Thoracic aorta (tissue), 2 donors: ENCODE data around the gene ROPN1. TPM values are rescaled to one million over a fixed set of nuclear protein-coding genes. Genes with fewer than 3 reads are reported as not detected.
A peak's percentile ranks its signal among the peaks of the same experiment; 100 is the strongest.
"Not testable (repeated sequence)": the region's sequence is repeated elsewhere in the genome, so short reads cannot be mapped to it uniquely, and the experiment has no call there.

Experiments
- ATAC-seq: fragments of 150-250 bp; one replicate; pipeline ENCODE4 v1.8.0; 2017; ENCODE audit warnings: low read depth; ENCODE audit not compliant: insufficient number of reproducible peaks, low FRiP score
- DNase-seq: peaks from one replicate; pipeline ENCODE4 v3.0.0-alpha.2; 2020; ENCODE audit warnings: low spot score
- H3K27ac ChIP-seq, 2 donors: fragments of 200-600 bp; sonication (generic); 1 replicate in 1 of 2; 2 replicates in 1 of 2; pipeline ENCODE4 v1.5.1; 2016; ENCODE audit warnings: mild to moderate bottlenecking in 2 of 2, moderate library complexity in 2 of 2
- H3K27me3 ChIP-seq: fragments of 200-600 bp; sonication (generic); replicated peaks from 2 replicates; pipeline ENCODE4 v1.6.0; 2016; ENCODE audit warnings: mild to moderate bottlenecking; ENCODE audit not compliant: insufficient read depth
- H3K36me3 ChIP-seq: fragments of 200-600 bp; sonication (generic); one replicate; pipeline ENCODE4 v1.5.1; 2016
- H3K4me1 ChIP-seq, 2 donors: fragments of 200-600 bp; sonication (generic); 1 replicate in 1 of 2; 2 replicates in 1 of 2; pipeline versions ENCODE4 v1.5.1 to v1.6.0; 2016; ENCODE audit warnings: low read depth in 2 of 2, mild to moderate bottlenecking in 1 of 2; ENCODE audit not compliant: control insufficient read depth in 1 of 2
- H3K4me3 ChIP-seq: fragments of 200-600 bp; sonication (generic); 2 replicates; pipeline ENCODE4 v1.5.1; 2016; ENCODE audit warnings: mild to moderate bottlenecking
- H3K9me3 ChIP-seq: fragments of 200-600 bp; sonication (generic); 2 replicates; pipeline ENCODE4 v1.5.1; 2016
- total RNA-seq, 2 donors: library from RNA; depleted of rRNA; stranded (reverse); fragments of >200 nt; gene quantifications; one replicate each; pipeline versions ENCODE4 v1.1.0 to v1.2.3, GENCODE V29; 2016
- TF ChIP-seq, protein P1 (sequence below): fragments of 200-600 bp; sonication (generic); IDR thresholded peaks from one replicate; pipeline ENCODE4 v1.5.1; 2019; ENCODE audit warnings: antibody characterized with exemption

Gene ROPN1
- total RNA-seq, 2 donors from 2014 or later, result not detected

DNA sequence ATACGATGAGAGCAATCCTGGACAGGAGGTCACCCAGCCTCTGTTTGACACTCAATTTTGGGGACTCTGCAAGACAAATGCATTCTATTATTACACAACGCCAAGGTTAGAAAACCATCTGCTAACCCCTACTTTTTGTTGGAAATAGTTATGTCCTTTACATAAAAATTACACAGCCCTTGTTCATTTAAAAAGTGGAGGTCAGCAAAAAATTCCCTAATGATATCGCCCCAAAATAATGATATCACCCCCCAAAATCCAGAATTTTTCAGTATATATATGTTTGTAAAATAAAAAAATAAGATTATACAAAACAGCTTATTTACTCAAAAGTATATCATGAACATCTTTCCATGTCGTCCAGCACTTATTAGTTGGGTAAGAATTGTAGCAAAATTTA is 11.4 kb downstream of the ROPN1 start:
- no peak for DNase-seq
- ATAC-seq, result no peak
- Histone ChIP-seq H3K27ac (no peak overlapping the region), H3K27me3 (no peaks in the 10 kb centered on the region), H3K9me3 (no peaks in the 10 kb centered on the region), H3K4me3 (peak overlapping the region; percentile 70), H3K4me1 (no peaks in the 10 kb centered on the region), H3K36me3 (no peaks in the 10 kb centered on the region)
- TF ChIP-seq, protein P1, sequence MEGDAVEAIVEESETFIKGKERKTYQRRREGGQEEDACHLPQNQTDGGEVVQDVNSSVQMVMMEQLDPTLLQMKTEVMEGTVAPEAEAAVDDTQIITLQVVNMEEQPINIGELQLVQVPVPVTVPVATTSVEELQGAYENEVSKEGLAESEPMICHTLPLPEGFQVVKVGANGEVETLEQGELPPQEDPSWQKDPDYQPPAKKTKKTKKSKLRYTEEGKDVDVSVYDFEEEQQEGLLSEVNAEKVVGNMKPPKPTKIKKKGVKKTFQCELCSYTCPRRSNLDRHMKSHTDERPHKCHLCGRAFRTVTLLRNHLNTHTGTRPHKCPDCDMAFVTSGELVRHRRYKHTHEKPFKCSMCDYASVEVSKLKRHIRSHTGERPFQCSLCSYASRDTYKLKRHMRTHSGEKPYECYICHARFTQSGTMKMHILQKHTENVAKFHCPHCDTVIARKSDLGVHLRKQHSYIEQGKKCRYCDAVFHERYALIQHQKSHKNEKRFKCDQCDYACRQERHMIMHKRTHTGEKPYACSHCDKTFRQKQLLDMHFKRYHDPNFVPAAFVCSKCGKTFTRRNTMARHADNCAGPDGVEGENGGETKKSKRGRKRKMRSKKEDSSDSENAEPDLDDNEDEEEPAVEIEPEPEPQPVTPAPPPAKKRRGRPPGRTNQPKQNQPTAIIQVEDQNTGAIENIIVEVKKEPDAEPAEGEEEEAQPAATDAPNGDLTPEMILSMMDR, result no peak

DNA sequence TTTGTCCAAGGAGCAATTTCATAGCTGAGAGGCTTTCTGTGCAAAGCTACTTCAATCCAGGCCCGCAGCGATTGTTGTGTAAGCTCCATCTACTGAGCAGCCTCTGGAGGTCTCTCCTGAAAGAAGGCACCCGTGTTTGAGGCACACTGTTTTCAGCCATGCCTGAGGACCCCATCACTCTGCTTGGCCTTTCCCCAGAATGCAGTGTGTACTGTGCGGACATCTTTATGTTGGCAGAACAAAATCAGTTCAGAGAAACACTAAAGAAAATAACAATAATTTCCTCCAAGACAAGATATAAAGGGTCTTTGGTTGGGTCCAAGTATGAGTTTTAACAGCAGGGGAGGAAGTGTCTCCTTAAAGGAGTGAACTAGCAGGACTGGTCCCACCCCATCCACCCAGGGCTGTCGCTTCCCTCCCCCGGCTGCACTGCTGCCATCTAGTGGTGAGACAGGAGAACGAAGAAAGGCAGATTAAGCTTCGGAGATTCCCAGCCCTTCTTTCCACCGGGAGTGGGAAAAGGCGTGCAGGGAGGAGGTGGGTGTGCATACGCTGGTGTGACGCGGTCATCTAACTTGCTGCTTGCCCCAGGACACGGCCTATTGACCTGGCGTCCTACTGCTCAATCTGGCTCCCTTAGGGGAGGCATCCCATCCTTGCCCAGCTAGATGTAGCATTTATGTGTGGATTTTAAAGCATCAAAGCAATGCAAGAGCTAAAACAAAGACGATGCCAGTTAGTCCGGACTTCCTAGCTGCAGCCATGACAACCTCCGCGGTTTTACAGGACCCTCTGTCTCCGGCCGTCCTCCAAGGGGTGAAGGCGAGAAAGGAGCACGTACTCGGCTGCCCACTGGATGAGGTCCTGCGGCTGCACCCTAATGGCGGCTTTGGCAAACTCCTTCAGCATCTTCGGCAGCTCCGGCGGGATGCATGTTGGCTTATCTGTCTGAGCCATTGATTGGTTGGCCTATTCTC is 12.1 kb downstream of the ROPN1 start:
- not testable (repeated sequence) for DNase-seq, H3K27me3 ChIP-seq, H3K4me1 ChIP-seq, H3K9me3 ChIP-seq, H3K36me3 ChIP-seq
- H3K4me3 ChIP-seq, result peak overlapping the region; percentile 70
- peak; percentile 76 for ATAC-seq
- H3K27ac ChIP-seq, result peak overlapping the region in 1 of 2 donors; percentile 18
- TF ChIP-seq, protein P1, result peak; percentile 77

DNA sequence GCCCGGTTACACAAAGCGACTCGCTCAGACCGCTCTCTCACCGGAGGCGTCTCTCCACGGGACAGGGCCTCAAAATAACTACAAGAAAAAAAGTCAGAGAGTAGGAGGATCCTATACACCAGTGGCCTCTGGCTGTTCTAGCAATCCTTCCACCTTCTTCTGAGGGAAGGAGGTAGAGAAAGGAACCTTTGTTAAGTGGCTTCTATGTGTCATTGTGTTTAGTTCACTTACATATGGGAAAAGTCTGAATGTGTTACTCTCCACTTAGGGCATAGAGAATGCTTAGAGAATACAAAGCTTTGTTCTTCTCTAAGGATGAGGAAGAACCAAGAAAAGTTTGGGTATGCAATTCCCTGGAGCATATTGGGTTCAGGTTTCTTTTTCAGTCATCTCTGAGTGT is 15.0 kb downstream of the ROPN1 start:
- H3K4me3 ChIP-seq, H3K36me3 ChIP-seq, H3K4me1 ChIP-seq, H3K27me3 ChIP-seq, DNase-seq, ATAC-seq, H3K9me3 ChIP-seq, H3K27ac ChIP-seq: not testable (repeated sequence)

DNA sequence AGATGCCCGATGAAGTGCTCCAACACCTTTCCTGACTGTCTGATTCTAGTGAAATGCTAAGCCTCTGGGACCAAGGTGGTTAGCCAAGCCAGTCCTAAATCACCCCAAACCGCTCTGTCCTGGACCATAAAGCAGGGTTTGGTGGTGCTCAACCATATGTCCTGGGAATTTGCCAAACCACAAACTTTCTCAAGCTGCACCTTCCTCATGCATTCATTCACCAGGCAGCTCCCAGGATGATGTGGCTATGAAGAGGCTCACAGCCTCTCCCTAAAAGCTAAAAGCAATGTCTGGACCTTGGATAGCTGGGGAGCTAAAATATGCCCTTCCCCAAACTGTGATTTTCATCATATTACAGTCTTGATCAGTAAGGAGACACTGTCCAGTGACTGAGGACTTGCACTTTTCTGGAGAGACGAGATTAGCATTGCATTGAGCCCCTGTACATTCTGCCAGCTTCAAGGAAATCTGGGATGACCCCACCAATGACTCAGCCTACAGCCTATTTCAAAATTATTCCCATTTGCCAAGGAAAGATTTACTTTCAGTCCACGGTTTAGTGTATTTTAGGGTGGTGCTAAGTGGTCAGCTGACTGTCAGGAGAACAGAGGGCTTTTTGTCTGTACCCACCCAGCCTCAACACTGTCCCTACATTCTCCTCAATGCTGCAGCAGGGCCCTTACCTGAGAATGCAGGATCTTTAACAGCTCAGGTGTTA is 15.6 kb downstream of the ROPN1 start:
- H3K4me3 ChIP-seq, ATAC-seq, H3K4me1 ChIP-seq, H3K27ac ChIP-seq, H3K27me3 ChIP-seq, H3K9me3 ChIP-seq, DNase-seq, H3K36me3 ChIP-seq: not testable (repeated sequence)

DNA sequence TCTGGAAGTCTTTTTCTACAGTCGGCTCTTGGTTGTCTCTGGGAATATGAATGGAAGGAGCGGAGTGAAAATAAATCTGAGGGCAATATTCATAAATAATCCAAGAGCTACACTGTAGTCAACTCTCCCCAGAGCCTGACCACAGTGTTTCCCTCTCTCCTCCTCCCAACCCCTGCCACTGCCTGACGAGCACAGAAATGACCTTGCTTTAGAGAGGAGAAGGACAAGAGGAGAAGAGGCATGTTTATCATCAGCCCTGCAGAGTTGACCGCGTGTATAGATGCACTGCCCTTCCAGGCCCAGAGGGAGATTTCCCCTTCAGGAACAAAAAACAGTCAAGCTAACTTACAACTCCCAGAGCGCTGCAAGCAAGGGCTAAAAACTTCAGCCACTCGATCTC is 16.9 kb downstream of the ROPN1 start:
- H3K4me1 ChIP-seq, H3K27me3 ChIP-seq, DNase-seq, ATAC-seq, H3K9me3 ChIP-seq, H3K27ac ChIP-seq, H3K36me3 ChIP-seq, H3K4me3 ChIP-seq: not testable (repeated sequence)

DNA sequence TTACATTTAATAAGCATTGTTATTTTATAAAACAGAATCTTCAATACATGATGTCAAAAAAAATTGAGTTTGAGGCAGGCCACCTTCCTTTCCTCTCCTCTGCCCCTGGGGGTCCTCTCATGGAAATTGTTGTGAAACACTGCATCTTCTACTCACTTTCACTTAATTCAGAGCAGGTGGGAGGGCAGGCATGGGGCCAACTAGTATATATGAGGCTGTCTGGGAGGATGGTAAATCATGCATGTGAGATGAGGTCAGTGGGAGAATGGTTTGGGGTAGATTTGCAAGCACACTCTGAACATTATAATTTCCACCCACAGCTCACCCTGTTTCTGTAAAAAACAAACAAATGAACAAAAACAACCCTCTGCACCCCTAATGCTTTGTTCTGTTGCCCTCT is 20.5 kb downstream of the ROPN1 start:
- no peaks in the 10 kb centered on the region for H3K9me3 ChIP-seq
- DNase-seq (no peak), ATAC-seq (no peak)
- no peaks in the 10 kb centered on the region for H3K27me3 ChIP-seq
- H3K27ac ChIP-seq, result no peak overlapping the region
- no peaks in the 10 kb centered on the region for H3K4me1 ChIP-seq
- H3K36me3 ChIP-seq, result no peaks in the 10 kb centered on the region
- TF ChIP-seq, protein P1, result no peak
- no peak overlapping the region for H3K4me3 ChIP-seq

DNA sequence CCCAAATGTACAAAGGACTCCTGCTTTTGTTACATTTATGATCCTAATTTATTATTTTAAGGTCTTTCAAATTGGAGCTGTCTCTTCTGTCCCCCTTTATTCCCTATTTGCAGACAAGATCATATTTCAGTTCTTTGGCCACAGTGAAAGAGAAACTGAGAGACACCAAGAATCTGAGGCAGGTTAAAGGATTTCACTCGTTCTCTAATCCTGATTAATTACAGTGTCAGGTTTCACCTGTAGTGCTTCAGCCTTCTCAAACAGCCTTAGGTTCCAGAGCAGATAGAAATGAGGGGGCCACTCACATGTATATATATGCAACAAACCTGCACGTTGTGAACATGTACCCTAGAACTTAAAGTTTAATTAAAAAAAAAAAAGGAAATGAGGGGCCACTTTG is 24.7 kb downstream of the ROPN1 start:
- not testable (repeated sequence) for DNase-seq, H3K27ac ChIP-seq, H3K4me1 ChIP-seq, ATAC-seq, H3K27me3 ChIP-seq, H3K36me3 ChIP-seq, H3K4me3 ChIP-seq, H3K9me3 ChIP-seq

DNA sequence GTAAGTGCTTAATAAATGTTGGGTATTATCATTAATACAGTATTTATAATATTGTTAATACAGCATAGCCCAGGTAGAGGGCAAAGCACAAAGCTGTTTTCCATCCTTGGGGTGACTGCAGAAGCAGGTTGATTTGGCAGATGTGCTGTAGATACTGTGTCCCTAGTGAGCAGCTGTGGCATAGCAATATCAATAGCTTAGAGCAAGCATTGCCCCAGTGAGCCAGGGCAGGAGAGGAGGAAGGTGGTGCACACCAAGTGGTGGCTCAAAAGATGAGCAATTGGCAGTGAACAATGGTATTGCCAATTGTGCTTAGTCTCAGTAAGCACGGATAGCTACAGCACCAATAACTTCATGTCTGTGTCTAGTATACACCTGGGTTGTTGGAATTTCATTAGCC is 25.1 kb downstream of the ROPN1 start:
- H3K4me1 ChIP-seq, H3K27me3 ChIP-seq, H3K4me3 ChIP-seq, ATAC-seq, H3K36me3 ChIP-seq, H3K27ac ChIP-seq, H3K9me3 ChIP-seq, DNase-seq: not testable (repeated sequence)

DNA sequence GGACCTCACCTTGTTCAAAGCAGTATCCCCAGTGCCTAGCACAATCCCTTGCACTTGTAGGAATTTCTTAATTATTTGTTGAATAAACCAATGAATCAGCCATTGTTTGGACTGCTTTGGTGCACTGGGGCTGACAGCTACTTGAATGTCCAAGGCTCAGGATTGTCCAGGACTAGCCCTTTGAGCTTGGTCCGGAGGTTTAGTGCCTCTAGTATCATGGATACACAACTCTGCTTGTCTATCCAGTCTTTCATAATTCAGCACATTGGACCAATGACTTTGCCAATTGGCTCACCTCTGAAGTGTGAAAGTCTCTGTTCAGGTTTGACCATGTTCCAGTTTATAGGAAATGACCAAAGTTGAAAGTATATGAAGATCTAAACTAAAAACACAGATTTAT is 27.1 kb downstream of the ROPN1 start:
- H3K27me3 ChIP-seq, H3K27ac ChIP-seq, ATAC-seq, H3K4me1 ChIP-seq, H3K36me3 ChIP-seq, H3K4me3 ChIP-seq, DNase-seq, H3K9me3 ChIP-seq: not testable (repeated sequence)
